Inflammatory macrophage treated with lipopolysaccharide for 1 hour (primary cell): ENCODE measurements around the gene DCUN1D5.
"Not testable (repeated sequence)": the region's sequence is repeated elsewhere in the genome, so short reads cannot be mapped to it uniquely, and the experiment has no call there.

Source experiments
- DNase-seq, 2 donors: peaks; one replicate each; pipeline ENCODE4 v3.0.0-alpha.2; 2020 to 2022

The DCUN1D5 gene

DNA sequence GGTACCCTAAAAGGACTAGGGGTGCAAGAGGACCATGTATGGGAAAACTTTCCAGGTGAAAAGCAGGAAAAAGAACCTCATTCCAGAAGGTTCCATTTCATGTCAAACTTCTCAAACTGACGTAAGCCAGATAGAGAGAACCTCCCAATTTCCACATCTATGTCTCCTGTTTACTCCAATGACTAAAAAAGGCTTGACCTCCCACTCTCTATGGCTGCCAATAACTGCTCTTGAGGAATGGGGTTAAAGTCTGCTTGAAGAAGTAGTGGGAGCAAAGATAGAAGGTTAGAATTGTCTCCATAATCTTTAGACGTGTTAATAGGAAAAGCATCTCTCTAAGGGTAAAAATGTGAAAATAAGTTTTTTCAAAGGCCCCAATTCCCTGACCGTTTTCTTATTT lies 38.0 kb downstream of the DCUN1D5 start:
- no peak for DNase-seq

DNA sequence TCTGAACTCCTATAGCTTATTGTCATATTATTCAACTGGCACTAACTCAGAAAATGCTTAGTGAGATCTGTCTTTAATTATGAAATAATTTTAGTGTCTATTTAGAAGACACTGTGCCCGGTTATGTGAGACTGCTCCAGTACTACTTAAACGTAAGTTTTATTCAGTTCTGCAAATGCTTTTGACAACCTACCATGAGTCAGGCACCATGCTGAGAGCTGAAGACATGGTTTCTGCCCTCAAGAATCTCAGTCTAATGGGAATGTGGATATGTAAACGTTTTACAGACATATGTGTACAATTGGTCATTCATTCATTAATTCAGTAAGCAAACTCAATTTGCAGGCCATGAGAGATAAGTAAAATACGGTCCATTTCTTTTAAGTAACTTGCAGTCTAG lies 40.0 kb downstream of the DCUN1D5 start:
- no peak for DNase-seq

DNA sequence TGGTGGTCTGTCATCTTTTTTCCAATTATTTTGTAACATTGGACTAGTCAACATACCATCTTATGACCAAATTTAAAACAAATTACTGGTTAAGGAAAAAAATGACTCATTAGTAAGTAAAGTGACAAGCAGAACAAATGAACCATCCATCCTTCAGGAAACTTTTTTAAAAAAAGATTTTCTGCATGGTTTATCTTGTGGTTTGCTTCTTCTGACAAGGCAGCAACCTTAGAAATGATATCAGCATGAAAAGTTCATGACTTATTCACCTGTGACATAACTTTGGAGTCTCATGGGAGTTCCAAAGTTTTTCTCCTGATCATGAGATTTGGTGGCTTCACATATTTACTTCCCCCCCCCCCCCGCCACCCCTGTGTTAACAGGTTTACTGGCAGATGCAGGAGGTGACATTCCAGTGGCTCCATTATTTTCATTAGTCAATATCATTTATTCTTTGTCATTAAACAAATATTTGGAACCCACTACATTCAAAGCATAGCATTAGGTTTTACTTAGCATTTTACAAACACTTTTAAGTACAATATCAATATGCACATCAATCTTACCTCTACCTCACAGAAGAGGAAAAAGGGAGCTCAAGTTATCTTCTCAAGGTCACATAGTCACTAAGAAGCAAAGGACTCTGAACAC lies 40.7 kb downstream of the DCUN1D5 start:
- peak in 1 of 2 donors; percentile 23 for DNase-seq

DNA sequence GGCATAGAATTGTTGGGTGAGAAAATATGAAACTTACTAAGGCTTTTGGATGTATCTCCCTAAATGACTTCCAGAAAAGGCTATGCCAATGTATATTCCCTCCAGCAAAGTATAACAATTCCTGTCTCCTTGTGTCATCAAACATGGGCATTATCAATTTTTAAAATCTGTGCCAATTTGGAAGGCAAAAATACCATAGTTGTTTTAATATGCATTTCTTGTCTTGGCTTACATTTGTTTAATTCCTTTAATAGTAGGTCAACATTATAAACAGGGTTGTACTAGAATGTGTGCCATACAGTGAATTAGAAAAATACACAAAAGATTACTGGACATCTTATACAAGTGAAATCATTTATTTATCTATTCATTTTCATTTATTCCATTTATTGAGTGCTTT lies 41.6 kb downstream of the DCUN1D5 start:
- DNase-seq = no peak

DNA sequence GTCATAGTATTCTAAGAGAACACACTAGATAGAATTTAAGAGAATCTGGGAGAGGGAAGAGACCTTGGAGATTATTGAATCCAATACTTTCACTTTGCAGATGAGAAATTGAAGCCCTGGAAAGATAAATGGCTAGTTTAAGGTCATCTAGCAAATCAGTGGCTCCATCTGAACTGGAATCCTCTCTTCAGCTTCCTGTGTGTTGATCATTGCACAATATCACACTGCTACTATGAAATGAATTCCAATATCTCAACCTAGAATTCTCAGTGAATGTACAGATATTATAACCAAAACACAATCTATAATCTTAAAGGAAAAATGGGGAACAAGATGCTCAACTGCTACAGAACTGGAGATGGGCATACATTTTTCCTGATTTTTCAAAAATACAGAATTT lies 44.1 kb downstream of the DCUN1D5 start:
- no peak for DNase-seq

DNA sequence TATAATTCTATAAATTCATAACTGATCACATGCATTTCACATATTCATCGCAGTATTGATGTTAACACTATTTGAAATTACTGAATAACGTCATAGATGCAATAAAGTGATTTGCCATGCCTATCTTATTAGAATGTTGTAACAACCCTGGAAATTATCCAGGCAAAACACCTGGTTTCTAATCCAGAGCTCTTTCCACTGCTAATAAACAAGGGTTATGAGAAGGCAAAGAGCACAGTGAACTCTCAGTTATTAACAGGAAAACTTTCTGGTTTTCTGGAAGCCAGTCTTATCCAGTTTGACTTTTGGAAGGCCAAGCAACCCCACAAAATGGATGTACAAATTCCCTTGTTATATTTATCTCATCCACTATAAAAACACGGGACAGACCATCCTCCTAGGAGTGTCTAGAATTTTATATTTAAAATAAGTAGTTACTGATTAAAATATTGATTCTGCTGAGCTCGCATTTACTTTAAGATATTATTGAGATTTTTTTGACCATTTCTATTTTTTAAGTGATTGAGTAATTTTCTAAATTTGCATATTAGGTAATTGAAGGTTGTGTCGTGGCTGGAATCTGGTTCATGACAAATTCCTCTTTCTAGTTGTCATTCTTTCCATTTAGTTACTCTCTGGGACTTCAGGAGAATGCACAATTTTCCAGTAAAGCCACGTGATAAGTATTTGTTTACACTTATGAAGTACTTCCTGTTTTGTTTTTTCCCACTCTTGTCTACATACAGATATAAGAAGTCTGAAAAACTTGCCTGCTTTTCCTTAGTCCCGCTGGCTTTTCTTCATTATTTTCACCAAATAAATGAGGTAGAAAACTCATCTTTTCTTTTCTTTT lies 47.9 kb downstream of the DCUN1D5 start:
- peak; percentile 32 to 36 for DNase-seq

DNA sequence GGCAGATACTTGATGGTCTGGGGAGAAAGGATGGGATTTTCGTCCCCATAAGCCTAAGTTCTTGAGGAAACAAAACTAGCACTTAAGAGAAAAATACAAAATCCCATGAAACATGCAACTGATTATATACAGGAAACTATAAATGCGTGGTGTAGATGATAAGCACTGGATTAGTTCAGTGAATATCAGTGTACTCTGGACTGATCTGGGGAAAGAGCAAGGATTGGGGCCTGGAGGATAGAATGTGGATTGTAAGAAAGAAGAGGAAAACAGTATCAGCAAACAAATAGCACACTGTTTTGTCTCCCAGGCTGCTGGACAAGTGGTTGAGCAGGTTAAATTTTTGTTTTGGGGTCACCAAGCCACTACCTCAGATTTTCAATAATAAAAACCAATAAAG lies 49.8 kb downstream of the DCUN1D5 start:
- DNase-seq = no peak

DNA sequence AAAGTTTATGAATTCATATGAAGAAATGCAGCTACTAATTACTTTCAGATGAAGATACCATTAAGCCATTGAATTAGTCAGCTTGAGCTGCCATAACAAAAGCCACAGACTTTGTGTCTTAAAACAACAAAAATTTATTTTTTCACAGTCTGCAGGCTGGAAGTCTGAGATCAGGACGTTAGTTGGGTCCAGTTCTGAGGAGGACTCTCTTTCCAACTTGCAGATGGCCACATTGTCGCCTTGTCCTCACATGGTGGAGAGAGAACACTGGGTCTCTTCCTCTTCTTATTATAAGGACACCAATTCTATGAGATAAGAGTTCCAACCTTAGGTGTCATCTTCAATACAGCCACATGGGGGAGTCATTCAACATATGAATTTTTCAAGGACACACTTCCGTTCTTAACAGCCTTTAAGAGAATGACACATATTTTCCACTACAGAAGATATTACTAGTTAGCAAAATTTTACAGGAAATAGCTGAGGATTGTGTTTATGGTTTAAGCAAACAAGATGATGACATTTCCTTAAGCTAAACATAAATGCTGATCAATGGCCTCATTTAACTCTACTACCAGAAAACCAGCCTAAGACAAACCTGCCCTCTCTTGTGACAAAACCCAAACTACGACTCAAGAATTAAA lies 56.0 kb downstream of the DCUN1D5 start:
- DNase-seq = peak; percentile 78 to 90

DNA sequence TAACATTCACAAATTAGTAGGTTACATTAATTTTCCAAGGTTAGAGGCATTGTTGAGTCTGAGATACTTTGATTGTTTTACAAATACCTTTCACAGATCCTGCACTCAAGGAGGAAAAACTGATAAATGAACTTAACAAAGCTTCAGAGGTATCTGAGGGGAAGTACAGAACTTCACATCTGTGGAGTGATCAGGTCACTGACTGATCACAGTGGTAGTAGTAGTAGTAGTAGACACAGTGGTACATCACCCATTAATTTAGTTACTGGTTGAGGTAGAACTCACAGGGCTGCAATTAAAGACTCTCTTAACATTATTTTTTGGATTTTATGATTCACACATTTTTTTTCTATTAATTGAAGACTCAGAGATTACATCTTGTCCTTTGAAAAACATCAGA lies 56.7 kb downstream of the DCUN1D5 start:
- DNase-seq = no peak

DNA sequence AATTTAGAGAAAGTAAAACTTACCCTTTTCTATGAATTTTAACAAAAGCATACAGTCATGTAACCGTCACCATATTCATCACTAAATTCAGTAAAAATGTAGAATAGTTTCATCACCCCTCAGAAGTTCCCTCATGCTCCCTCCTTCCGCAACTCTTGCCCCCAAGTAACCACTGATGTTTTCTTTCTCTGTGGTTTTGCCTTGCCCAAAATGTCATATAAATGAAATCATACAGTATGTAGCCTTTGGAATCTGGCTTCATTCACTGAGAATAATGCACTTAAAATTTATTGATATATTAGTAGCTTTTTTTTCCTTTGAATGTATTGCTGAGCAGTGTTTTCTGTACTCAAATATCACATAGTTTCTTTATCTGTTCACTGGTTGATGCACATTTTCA lies 60.1 kb downstream of the DCUN1D5 start:
- no peak for DNase-seq

DNA sequence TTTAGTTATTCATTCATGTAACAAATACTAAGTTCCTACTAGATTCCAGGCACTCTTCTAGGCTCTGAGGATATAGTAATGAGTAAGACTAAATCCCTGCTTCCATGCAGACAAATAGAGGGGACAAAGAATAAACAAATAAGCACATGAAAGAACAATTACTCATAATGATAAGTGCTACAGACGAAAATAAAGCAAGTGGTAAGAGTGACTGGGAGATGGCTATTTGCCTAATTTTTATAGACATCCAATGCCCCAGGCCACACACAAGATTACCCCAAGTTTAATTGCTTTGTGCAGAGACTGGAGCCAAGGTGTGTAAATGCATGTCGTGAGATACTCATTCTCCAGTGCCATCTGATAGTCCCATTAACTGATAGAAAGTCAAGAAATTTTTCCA lies 62.6 kb downstream of the DCUN1D5 start:
- DNase-seq = no peak

DNA sequence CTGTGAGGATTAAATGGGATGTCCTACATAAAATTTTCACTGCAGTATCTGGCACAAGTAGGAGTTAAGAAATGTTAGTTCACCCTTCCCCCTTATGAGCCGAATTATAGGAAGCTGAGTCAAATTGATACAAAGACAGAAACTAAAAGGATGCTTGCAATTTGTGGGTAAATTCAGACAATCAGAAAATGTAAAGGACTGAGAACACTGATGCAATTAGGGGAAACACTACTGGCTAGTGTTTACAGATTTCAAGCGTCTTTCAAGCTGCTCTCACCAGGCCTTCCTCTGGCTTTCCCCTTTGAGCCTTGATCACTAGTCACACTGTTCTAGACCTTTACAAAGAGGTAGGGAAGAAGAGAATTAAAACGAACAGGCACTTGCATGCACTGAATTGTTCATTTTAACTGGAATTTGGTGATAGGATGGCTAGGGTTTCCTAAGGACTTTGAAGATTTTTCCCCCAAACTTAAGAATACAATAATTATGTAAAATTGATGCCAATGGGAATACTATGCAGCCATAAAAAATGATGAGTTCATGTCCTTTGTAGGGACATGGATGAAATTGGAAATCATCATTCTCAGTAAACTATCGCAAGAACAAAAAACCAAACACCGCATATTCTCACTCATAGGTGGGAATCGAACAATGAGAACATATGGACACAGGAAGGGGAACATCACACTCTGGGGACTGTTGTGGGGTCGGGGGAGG lies 63.5 kb downstream of the DCUN1D5 start:
- not testable (repeated sequence) for DNase-seq

DNA sequence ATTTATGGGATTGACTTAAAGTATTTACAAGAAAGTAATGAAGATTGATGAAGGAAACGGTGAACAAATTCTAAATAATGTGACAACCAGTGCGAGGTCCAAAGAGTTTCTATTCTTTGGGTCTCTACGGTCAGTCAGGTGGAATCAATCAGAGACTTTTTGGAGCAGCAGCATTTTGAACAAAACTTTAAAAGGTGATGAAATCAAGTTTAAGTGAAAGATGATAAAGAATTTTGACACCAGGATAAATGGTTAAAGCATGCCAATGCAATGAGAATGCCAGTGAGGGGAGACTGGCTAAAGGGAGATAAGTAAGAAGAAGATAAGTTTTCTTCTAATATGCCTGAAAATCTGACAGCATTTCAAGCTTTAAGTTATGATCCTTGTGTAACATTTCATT lies 67.9 kb downstream of the DCUN1D5 start:
- no peak for DNase-seq

DNA sequence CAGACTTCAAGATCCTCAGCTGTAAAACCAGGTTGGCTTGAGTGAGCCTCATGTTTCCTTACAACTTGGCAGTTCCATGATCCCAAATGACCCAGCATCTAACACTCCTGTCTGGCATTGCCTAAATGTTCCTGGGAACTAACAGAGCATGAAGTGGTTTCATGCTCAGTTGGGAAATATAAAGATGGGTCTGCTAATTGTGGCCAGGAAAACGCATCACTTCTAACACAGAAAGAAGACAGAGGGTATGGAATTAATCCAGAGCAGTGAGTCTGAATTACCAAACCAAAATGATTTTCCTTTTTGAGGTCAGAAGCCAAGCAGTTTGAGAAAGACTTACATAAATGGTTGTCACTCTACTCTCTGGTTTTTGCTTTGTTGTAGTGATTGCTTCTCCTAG lies 75.9 kb downstream of the DCUN1D5 start:
- no peak for DNase-seq

DNA sequence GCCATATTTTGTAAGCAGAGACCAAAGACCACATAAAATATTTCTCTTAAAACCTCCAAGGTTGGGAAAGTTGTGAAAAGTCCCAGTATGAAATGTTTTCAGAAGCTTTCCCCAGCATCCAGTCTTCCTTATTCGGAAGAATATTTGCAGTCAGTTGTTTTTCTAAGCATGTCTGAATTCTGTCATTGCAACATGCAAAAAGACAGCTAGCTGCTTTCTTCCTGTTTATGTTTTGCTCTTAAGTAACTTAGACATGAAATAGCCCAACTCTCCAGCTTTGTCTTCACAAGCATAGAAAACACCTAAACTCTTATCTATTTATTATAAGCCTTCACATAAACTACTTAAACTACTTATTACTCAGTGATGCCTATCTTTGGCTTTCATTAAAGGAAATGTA lies 78.5 kb downstream of the DCUN1D5 start:
- peak in 1 of 2 donors; percentile 16 for DNase-seq
